ENCODE data around the gene GJD3.

- TF ChIP-seq, protein P1, sequence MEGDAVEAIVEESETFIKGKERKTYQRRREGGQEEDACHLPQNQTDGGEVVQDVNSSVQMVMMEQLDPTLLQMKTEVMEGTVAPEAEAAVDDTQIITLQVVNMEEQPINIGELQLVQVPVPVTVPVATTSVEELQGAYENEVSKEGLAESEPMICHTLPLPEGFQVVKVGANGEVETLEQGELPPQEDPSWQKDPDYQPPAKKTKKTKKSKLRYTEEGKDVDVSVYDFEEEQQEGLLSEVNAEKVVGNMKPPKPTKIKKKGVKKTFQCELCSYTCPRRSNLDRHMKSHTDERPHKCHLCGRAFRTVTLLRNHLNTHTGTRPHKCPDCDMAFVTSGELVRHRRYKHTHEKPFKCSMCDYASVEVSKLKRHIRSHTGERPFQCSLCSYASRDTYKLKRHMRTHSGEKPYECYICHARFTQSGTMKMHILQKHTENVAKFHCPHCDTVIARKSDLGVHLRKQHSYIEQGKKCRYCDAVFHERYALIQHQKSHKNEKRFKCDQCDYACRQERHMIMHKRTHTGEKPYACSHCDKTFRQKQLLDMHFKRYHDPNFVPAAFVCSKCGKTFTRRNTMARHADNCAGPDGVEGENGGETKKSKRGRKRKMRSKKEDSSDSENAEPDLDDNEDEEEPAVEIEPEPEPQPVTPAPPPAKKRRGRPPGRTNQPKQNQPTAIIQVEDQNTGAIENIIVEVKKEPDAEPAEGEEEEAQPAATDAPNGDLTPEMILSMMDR (IDR thresholded peaks at IDR 0.05; ENCODE audit: extremely low read depth in 1 of 2, insufficient read depth in 1 of 2, low read depth in 1 of 2, low read length in 2 of 2) = no peak
- no peak for TF ChIP-seq MAX (IDR thresholded peaks at IDR 0.05; ENCODE audit: insufficient read depth, insufficient read length)
- TF ChIP-seq POLR2A (IDR thresholded peaks at IDR 0.05; ENCODE audit: low read depth, low read length) = no peak
- TF ChIP-seq EZH2 (IDR thresholded peaks at IDR 0.05; ENCODE audit: borderline replicate concordance, low read depth, low read length, severe bottlenecking) = no peak
- no peak for TF ChIP-seq JUN (IDR thresholded peaks at IDR 0.05; ENCODE audit: borderline replicate concordance, insufficient read depth, insufficient read length, low read depth)
- TF ChIP-seq MYC (IDR thresholded peaks at IDR 0.05; ENCODE audit: low read depth, low read length) = no peak
- no peak for TF ChIP-seq POLR2AphosphoS5 (IDR thresholded peaks at IDR 0.05; ENCODE audit: insufficient read depth, low read depth, low read length)
- TF ChIP-seq FOS (IDR thresholded peaks at IDR 0.05; ENCODE audit: borderline replicate concordance, insufficient read depth, low read length) = no peak
- TF ChIP-seq GATA2 (IDR thresholded peaks at IDR 0.05; ENCODE audit: insufficient read depth, insufficient read length, low read depth, low read length) = no peak
Measured at GRCh38 chr17:40361063-40361924, 3.2 kb downstream of the GJD3 start.

All from endothelial cell of umbilical vein (primary cell).